ENCODE measurements around the gene OR8K1. TPM values are rescaled to one million over a fixed set of nuclear protein-coding genes. Genes with fewer than 3 reads are reported as not detected.

OR8K1 gene
- total and polyA plus RNA-seq, 9 of the 15 experiments (the other 6 are each of a cell fraction or from before 2014, with no cell fraction given), result not detected

DNA sequence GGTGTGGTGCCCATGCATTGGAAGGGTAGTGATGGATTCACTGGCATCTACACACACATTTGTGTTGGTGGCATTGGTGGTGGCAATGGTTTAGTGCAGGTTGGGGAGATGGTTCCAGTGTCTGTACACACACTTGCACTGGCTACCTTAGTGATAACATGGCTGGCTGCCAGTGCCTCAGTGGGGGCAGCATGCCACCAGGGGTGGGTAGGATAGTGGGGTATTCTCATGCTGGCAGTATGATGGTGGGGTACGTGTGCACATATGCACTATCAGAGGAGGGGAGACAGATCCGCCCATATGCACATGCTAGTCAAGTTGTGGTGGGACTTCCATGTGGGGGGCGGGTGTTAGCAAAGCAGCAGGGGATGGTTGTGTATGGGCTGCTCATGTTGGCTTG, 38.0 kb upstream of the OR8K1 start:
- Histone ChIP-seq H3K4me3 (no peak overlapping the region), H3K27ac (ENCODE audit: extremely low read depth, low read depth, low read length) (no peak overlapping the region), H3K36me3 (ENCODE audit: control insufficient read depth, insufficient read depth, low read length) (no peaks in the 10 kb centered on the region), H3K27me3 (ENCODE audit: control insufficient read depth in 2 of 2, insufficient read depth in 2 of 2, low read length in 2 of 2) (no peaks in the 10 kb centered on the region), H2AFZ (ENCODE audit: low read depth, low read length) (no peak overlapping the region), H3K9me1 (ENCODE audit: control insufficient read depth, insufficient read depth, low read length) (no peaks in the 10 kb centered on the region), H4K20me1 (replicated peaks; ENCODE audit: control insufficient read depth, insufficient read depth, low read length) (no peaks in the 10 kb centered on the region), H3K4me1 (replicated peaks in 1 of 2; ENCODE audit: control insufficient read depth in 2 of 2, insufficient read depth in 2 of 2, low read length in 2 of 2) (no peaks in the 10 kb centered on the region), H3K9me3 (replicated peaks; ENCODE audit: control insufficient read depth, insufficient read depth, low read depth, low read length) (no peaks in the 10 kb centered on the region), H3K9ac (ENCODE audit: insufficient read depth in 1 of 2, low read depth in 2 of 2, low read length in 2 of 2) (no peak overlapping the region), H3K4me2 (ENCODE audit: insufficient read depth, low read length) (no peak overlapping the region), H3K79me2 (ENCODE audit: control insufficient read depth, insufficient read depth, low read length) (no peaks in the 10 kb centered on the region)
- ChIA-PET CTCF (ENCODE audit: low intra/inter-chr PET ratio) (no interaction called here), POLR2A (no interaction called here)
- no peak for ATAC-seq
- in situ Hi-C loops (cut with MboI) (no loop called here), intact Hi-C loops (cut with micrococcal nuclease) (no loop called here)
- no peak for TF ChIP-seq PRPF4 (IDR thresholded peaks at IDR 0.05; ENCODE audit: insufficient read depth, low read depth, low read length, poor library complexity, severe bottlenecking)
- no peak for TF ChIP-seq POLR3A (IDR thresholded peaks at IDR 0.05; ENCODE audit: borderline replicate concordance, extremely low read depth, insufficient read depth, insufficient read length)
- TF ChIP-seq SMAD4 (CRISPR knock-in tag; conservative IDR thresholded peaks at IDR 0.05), result no peak
- no peak for TF ChIP-seq BRF1 (IDR thresholded peaks at IDR 0.05; ENCODE audit: borderline replicate concordance, extremely low read depth, insufficient read length)
- TF ChIP-seq LARP7 (IDR thresholded peaks at IDR 0.05), result no peak
- no peak for TF ChIP-seq CEBPB (tag; IDR thresholded peaks at IDR 0.05)
- TF ChIP-seq, protein P1, sequence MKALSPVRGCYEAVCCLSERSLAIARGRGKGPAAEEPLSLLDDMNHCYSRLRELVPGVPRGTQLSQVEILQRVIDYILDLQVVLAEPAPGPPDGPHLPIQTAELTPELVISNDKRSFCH (CRISPR knock-in tag; IDR thresholded peaks at IDR 0.05), result no peak
- TF ChIP-seq, protein P1 (tag; IDR thresholded peaks at IDR 0.05), result no peak
- TF ChIP-seq ETV5 (CRISPR knock-in tag; IDR thresholded peaks at IDR 0.05; ENCODE audit: low read depth), result no peak
- TF ChIP-seq RFX7 (CRISPR knock-in tag; IDR thresholded peaks at IDR 0.05), result no peak
- TF ChIP-seq, protein P2, sequence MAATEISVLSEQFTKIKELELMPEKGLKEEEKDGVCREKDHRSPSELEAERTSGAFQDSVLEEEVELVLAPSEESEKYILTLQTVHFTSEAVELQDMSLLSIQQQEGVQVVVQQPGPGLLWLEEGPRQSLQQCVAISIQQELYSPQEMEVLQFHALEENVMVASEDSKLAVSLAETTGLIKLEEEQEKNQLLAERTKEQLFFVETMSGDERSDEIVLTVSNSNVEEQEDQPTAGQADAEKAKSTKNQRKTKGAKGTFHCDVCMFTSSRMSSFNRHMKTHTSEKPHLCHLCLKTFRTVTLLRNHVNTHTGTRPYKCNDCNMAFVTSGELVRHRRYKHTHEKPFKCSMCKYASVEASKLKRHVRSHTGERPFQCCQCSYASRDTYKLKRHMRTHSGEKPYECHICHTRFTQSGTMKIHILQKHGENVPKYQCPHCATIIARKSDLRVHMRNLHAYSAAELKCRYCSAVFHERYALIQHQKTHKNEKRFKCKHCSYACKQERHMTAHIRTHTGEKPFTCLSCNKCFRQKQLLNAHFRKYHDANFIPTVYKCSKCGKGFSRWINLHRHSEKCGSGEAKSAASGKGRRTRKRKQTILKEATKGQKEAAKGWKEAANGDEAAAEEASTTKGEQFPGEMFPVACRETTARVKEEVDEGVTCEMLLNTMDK (IDR thresholded peaks at IDR 0.05; ENCODE audit: borderline replicate concordance, insufficient read depth, low read depth, low read length, poor library complexity, severe bottlenecking), result no peak
- no peak for TF ChIP-seq RFX5 (IDR thresholded peaks at IDR 0.05; ENCODE audit: low read depth, low read length)
- TF ChIP-seq TEAD1 (CRISPR knock-in tag; IDR thresholded peaks at IDR 0.05), result no peak
- DNase-seq (ENCODE audit: extremely low read depth in 1 of 4, low spot score in 3 of 4), result no peak
- FAIRE-seq, result no peak
- 3% methylated on average over 3 of the region's 3 CpGs for WGBS (ENCODE audit: insufficient coverage, low coverage, missing lambda C conversion rate)
- BruUV-seq (replicated peaks), result no TSS peak

All from K562 (cell line).